Spinal cord (tissue), 10 donors: ENCODE data around the gene ZHX3. TPM values are rescaled to one million over a fixed set of nuclear protein-coding genes. Genes with fewer than 3 reads are reported as not detected.

Experiments used
- DNase-seq, 6 donors: peaks; one replicate each; pipeline versions ENCODE4 v3.0.0 to v3.0.0-alpha.2; 2013 to 2015; ENCODE audit warnings: low spot score in 6 of 6, low read depth in 4 of 6
- H3K27ac ChIP-seq: one replicate; pipeline ENCODE4 v1.5.1; 2013; ENCODE audit warnings: low read depth, low read length, control low read depth
- H3K27me3 ChIP-seq: one replicate; pipeline ENCODE4 v1.6.1; 2013; ENCODE audit warnings: low read length; ENCODE audit not compliant: control insufficient read depth, insufficient read depth
- H3K36me3 ChIP-seq: one replicate; pipeline ENCODE4 v1.6.1; 2013; ENCODE audit warnings: low read length; ENCODE audit not compliant: control insufficient read depth, insufficient read depth
- H3K4me1 ChIP-seq: one replicate; pipeline ENCODE4 v1.6.1; 2013; ENCODE audit warnings: low read length; ENCODE audit not compliant: control insufficient read depth, insufficient read depth
- H3K4me3 ChIP-seq: one replicate; pipeline ENCODE4 v1.5.1; 2013; ENCODE audit warnings: low read depth, low read length, control low read depth
- H3K9me3 ChIP-seq: one replicate; pipeline ENCODE4 v1.6.1; 2013; ENCODE audit warnings: low read length; ENCODE audit not compliant: control insufficient read depth, insufficient read depth
- WGBS: methylation state at CpG from one replicate; pipeline ENCODE4 v1.1.5; 2013; ENCODE audit warnings: missing lambda C conversion rate; ENCODE audit not compliant: insufficient coverage; 5-methylcytosine and 5-hydroxymethylcytosine counted together
- polyA plus RNA-seq, 2 donors: library from polyadenylated mRNA; unstranded; fragments of 120-200 nt; gene quantifications; one replicate each; pipeline ENCODE4 v1.2.1, GENCODE V29; 2013; ENCODE audit not compliant: insufficient read length in 2 of 2
- total RNA-seq, 2 donors: library from RNA; depleted of rRNA in 1 of 2; stranded (reverse); fragments of 120-200 nt in 1 of 2; fragments of >200 nt in 1 of 2; gene quantifications; one replicate each; pipeline versions ENCODE4 v1.2.3 to v1.2.4, GENCODE V29; 2013 to 2014
- donor health status: healthy.

ZHX3 gene
- total and polyA plus RNA-seq, 4 donors: 28.5 to 36.3 (median 31.0) TPM

GRCh38 chr20:41204304-41205265, 112.9 kb downstream of the ZHX3 start:
- H3K27ac ChIP-seq: no peak overlapping the region
- H3K36me3 ChIP-seq: peaks cover 30% of the 10 kb centered on the region
- no peaks in the 10 kb centered on the region for H3K27me3 ChIP-seq
- H3K9me3 ChIP-seq: no peaks in the 10 kb centered on the region
- no peak overlapping the region for H3K4me3 ChIP-seq
- 80% methylated on average over 5 of the region's 8 CpGs for WGBS
- peaks cover 9% of the 10 kb centered on the region for H3K4me1 ChIP-seq
- DNase-seq: no peak

- peaks cover 9% of the 10 kb centered on the region for H3K4me1 ChIP-seq
- 98% methylated on average over 9 of the region's 9 CpGs for WGBS
- H3K27me3 ChIP-seq: no peaks in the 10 kb centered on the region
- no peak overlapping the region for H3K27ac ChIP-seq
- DNase-seq: no peak
- peaks cover 30% of the 10 kb centered on the region for H3K36me3 ChIP-seq
- peaks cover 2% of the 10 kb centered on the region for H3K9me3 ChIP-seq
- no peak overlapping the region for H3K4me3 ChIP-seq
Measured at GRCh38 chr20:41203660-41204059, 113.9 kb downstream of the ZHX3 start.

GRCh38 chr20:41202426-41202825, 115.1 kb downstream of the ZHX3 start:
- Histone ChIP-seq H3K27me3 (no peaks in the 10 kb centered on the region), H3K27ac (no peak overlapping the region), H3K9me3 (peaks cover 2% of the 10 kb centered on the region), H3K4me3 (no peak overlapping the region), H3K36me3 (peaks cover 30% of the 10 kb centered on the region), H3K4me1 (peaks cover 9% of the 10 kb centered on the region)
- WGBS: 98% methylated on average over 10 of the region's 10 CpGs
- DNase-seq: no peak

GRCh38 chr20:41201760-41202159, 115.8 kb downstream of the ZHX3 start:
- Histone ChIP-seq H3K9me3 (peaks cover 2% of the 10 kb centered on the region), H3K36me3 (peaks cover 30% of the 10 kb centered on the region), H3K4me1 (peaks cover 9% of the 10 kb centered on the region), H3K4me3 (no peak overlapping the region), H3K27ac (no peak overlapping the region), H3K27me3 (no peaks in the 10 kb centered on the region)
- no peak for DNase-seq
- 89% methylated on average over 8 of the region's 8 CpGs for WGBS

GRCh38 chr20:41200446-41201202, 116.9 kb downstream of the ZHX3 start:
- H3K27ac ChIP-seq: no peak overlapping the region
- WGBS: 80% methylated on average over 2 of the region's 3 CpGs
- no peak overlapping the region for H3K4me3 ChIP-seq
- peaks cover 8% of the 10 kb centered on the region for H3K4me1 ChIP-seq
- no peak for DNase-seq
- H3K36me3 ChIP-seq: peaks cover 30% of the 10 kb centered on the region
- peaks cover 2% of the 10 kb centered on the region for H3K9me3 ChIP-seq
- H3K27me3 ChIP-seq: no peaks in the 10 kb centered on the region

GRCh38 chr20:41198443-41198842, 119.1 kb downstream of the ZHX3 start:
- peaks cover 2% of the 10 kb centered on the region for H3K9me3 ChIP-seq
- peaks cover 18% of the 10 kb centered on the region for H3K36me3 ChIP-seq
- no peak overlapping the region for H3K27ac ChIP-seq
- H3K4me3 ChIP-seq: no peak overlapping the region
- H3K4me1 ChIP-seq: no peaks in the 10 kb centered on the region
- no CpG with 5 or more reads among the region's 4 CpGs for WGBS
- no peak for DNase-seq
- no peaks in the 10 kb centered on the region for H3K27me3 ChIP-seq

- no CpG with 5 or more reads among the region's 1 CpG for whole genome bisulfite sequencing
- H3K4me3 ChIP-seq: no peak overlapping the region
- no peak overlapping the region for H3K27ac ChIP-seq
- H3K27me3 ChIP-seq: no peaks in the 10 kb centered on the region
- no peak for DNase-seq
- H3K4me1 ChIP-seq: no peaks in the 10 kb centered on the region
- peaks cover 11% of the 10 kb centered on the region for H3K36me3 ChIP-seq
- peaks cover 2% of the 10 kb centered on the region for H3K9me3 ChIP-seq
Measured at GRCh38 chr20:41196653-41197225, 120.8 kb downstream of the ZHX3 start.

GRCh38 chr20:41192575-41192974, 125.0 kb downstream of the ZHX3 start:
- H3K36me3 ChIP-seq: peaks cover 10% of the 10 kb centered on the region
- DNase-seq: no peak
- H3K4me3 ChIP-seq: no peak overlapping the region
- H3K9me3 ChIP-seq: peaks cover 3% of the 10 kb centered on the region
- H3K27me3 ChIP-seq: no peaks in the 10 kb centered on the region
- WGBS: 95% methylated on average over 3 of the region's 3 CpGs
- H3K27ac ChIP-seq: no peak overlapping the region
- H3K4me1 ChIP-seq: no peaks in the 10 kb centered on the region

- Histone ChIP-seq H3K27ac (no peak overlapping the region), H3K36me3 (peaks cover 10% of the 10 kb centered on the region)
- 95% methylated on average over 5 of the region's 5 CpGs for WGBS
Measured at GRCh38 chr20:41191562-41192500, 125.7 kb downstream of the ZHX3 start.

More at GRCh38 chr20:41191562-41192500, 125.7 kb downstream of the ZHX3 start:
- H3K9me3 ChIP-seq: peaks cover 3% of the 10 kb centered on the region
- no peak overlapping the region for H3K4me3 ChIP-seq
- H3K4me1 ChIP-seq: no peaks in the 10 kb centered on the region
- no peaks in the 10 kb centered on the region for H3K27me3 ChIP-seq
- no peak for DNase-seq
